ENCODE results near the gene ZBTB8B.
"Not testable (repeated sequence)": the region's sequence is repeated elsewhere in the genome, so short reads cannot be mapped to it uniquely, and the experiment has no call there.

ZBTB8B gene

GRCh38 chr1:32464716-32465577 is at the start of gene ZBTB8B:
ZBTB8B (plus strand) TSS chr1:32465072; CDS start chr1:32470625, 5,553 bp downstream.
- DNase-seq, result peak; percentile 96 to 97

- no peak for DNase-seq
Measured at GRCh38 chr1:32421775-32422174, 43.1 kb upstream of the ZBTB8B start.

- DNase-seq, result peak; percentile 72 to 89
Measured at GRCh38 chr1:32426489-32427255, 38.2 kb upstream of the ZBTB8B start.

GRCh38 chr1:32427264-32427963 is 37.5 kb upstream of the ZBTB8B start:
- DNase-seq, result peak in 1 of 2 experiments; percentile 41

GRCh38 chr1:32431736-32432400 is 33.0 kb upstream of the ZBTB8B start:
- DNase-seq, result no peak

- no peak for DNase-seq
Measured at GRCh38 chr1:32438136-32438535, 26.7 kb upstream of the ZBTB8B start.

GRCh38 chr1:32438777-32439176 is 26.1 kb upstream of the ZBTB8B start:
- not testable (repeated sequence) for DNase-seq

GRCh38 chr1:32441467-32441866 is 23.4 kb upstream of the ZBTB8B start:
- DNase-seq, result not testable (repeated sequence)

GRCh38 chr1:32447469-32448185 is 17.2 kb upstream of the ZBTB8B start:
- peak; percentile 25 to 34 for DNase-seq

- DNase-seq, result peak; percentile 59 to 83
Measured at GRCh38 chr1:32448186-32448772, 16.6 kb upstream of the ZBTB8B start.

GRCh38 chr1:32448773-32449456 is 16.0 kb upstream of the ZBTB8B start:
- peak; percentile 20 to 87 for DNase-seq

- not testable (repeated sequence) for DNase-seq
Measured at GRCh38 chr1:32449457-32449831, 15.4 kb upstream of the ZBTB8B start.

- DNase-seq, result no peak
Measured at GRCh38 chr1:32454726-32455125, 10.1 kb upstream of the ZBTB8B start.

- DNase-seq, result peak in 1 of 2 experiments; percentile 22
Measured at GRCh38 chr1:32455958-32456357, 8.9 kb upstream of the ZBTB8B start.

- DNase-seq, result not testable (repeated sequence)
Measured at GRCh38 chr1:32458798-32459197, 6.1 kb upstream of the ZBTB8B start.

GRCh38 chr1:32462977-32463376 is 1.9 kb upstream of the ZBTB8B start:
- DNase-seq, result not testable (repeated sequence)

GRCh38 chr1:32464191-32464715 is 619 bp upstream of the ZBTB8B start:
- DNase-seq, result peak; percentile 45 to 48

GRCh38 chr1:32465578-32465933 is 684 bp downstream of the ZBTB8B start:
- peak in 1 of 2 experiments; percentile 57 for DNase-seq

- no peak for DNase-seq
Measured at GRCh38 chr1:32466761-32467160, 1.9 kb downstream of the ZBTB8B start.

- no peak for DNase-seq
Measured at GRCh38 chr1:32468791-32469190, 3.9 kb downstream of the ZBTB8B start.

GRCh38 chr1:32470431-32470830 is 5.6 kb downstream of the ZBTB8B start:
- no peak for DNase-seq

Data from NCI-H526 (cell line).